GM19395 (cell line): Measurements from ENCODE around the gene RGS19.

Experiments used
- ATAC-seq: cut with Tn5 transposase; IDR thresholded peaks from one replicate; pipeline ENCODE4 v1.9.1; 2021; ENCODE audit warnings: mild to moderate bottlenecking, moderate library complexity; ENCODE audit not compliant: unreplicated experiment

The RGS19 gene

GRCh38 chr20:64050261-64051032 is 28.9 kb downstream of the RGS19 start:
- no peak for ATAC-seq

- no peak for ATAC-seq
Measured at GRCh38 chr20:64049878-64050260, 29.4 kb downstream of the RGS19 start.

- ATAC-seq = no peak
Measured at GRCh38 chr20:64049060-64049877, 30.0 kb downstream of the RGS19 start, which contains the start of gene SOX18. TSS of gene SOX18 (minus strand) at chr20:64049639. CDS start at chr20:64049516, 123 bp downstream.

- ATAC-seq = no peak
Measured at GRCh38 chr20:64048402-64049044, 30.8 kb downstream of the RGS19 start.

- ATAC-seq = no peak
Measured at GRCh38 chr20:64047968-64048401, 31.3 kb downstream of the RGS19 start.

GRCh38 chr20:64047046-64047389 is 32.3 kb downstream of the RGS19 start:
- ATAC-seq = no peak

- no peak for ATAC-seq
Measured at GRCh38 chr20:64045346-64046011, 33.8 kb downstream of the RGS19 start.

GRCh38 chr20:64044484-64045247 is 34.7 kb downstream of the RGS19 start:
- no peak for ATAC-seq

GRCh38 chr20:64043768-64044167 is 35.5 kb downstream of the RGS19 start:
- ATAC-seq = no peak

GRCh38 chr20:64042054-64042781 is 37.1 kb downstream of the RGS19 start:
- ATAC-seq = no peak

GRCh38 chr20:64041781-64042053 is 37.6 kb downstream of the RGS19 start:
- ATAC-seq = no peak

- no peak for ATAC-seq
Measured at GRCh38 chr20:64041040-64041780, 38.1 kb downstream of the RGS19 start.

- no peak for ATAC-seq
Measured at GRCh38 chr20:64040231-64041039, 38.9 kb downstream of the RGS19 start.

- ATAC-seq = no peak
Measured at GRCh38 chr20:64039293-64040160, 39.8 kb downstream of the RGS19 start.

- ATAC-seq = peak; percentile 57
Measured at GRCh38 chr20:64038565-64039292, 40.6 kb downstream of the RGS19 start.

GRCh38 chr20:64038224-64038564 is 41.1 kb downstream of the RGS19 start:
- peak; percentile 21 for ATAC-seq
